GM18526 (cell line): ENCODE data around the gene PSME3IP1.

ENCODE experiments used
- POLR2A ChIP-seq: IDR thresholded peaks from 3 replicates; pipeline ENCODE4 v1.6.1; 2011; ENCODE audit not compliant: insufficient read length; ENCODE audit errors: extremely low read depth

PSME3IP1 gene

DNA sequence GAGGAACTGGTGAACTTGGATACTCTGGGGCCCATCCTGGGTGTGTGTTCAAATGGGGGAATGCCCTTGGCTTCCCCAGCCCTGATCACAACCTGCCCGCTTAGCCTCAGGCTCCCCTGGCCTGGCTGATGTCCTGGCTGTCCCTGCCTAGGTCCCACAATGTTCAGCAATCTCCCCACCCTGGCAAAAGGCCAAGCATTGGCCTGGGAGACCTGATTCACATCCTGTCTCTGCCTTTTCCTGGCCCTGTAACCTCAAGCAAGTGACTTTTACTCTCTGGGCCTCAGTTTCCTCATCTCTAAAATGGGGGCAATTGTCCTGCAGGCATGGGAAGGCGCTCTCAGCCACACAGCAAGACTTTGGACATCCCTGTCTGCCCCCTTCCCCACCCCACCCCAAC lies 79.1 kb downstream of the PSME3IP1 start:
- no peak for TF ChIP-seq POLR2A

- no peak for TF ChIP-seq POLR2A
These were observed 80.7 kb downstream of the PSME3IP1 start for GRCh38 chr16:57105184-57105583.

GRCh38 chr16:57104706-57105105 lies 81.1 kb downstream of the PSME3IP1 start:
- TF ChIP-seq POLR2A, result no peak

DNA sequence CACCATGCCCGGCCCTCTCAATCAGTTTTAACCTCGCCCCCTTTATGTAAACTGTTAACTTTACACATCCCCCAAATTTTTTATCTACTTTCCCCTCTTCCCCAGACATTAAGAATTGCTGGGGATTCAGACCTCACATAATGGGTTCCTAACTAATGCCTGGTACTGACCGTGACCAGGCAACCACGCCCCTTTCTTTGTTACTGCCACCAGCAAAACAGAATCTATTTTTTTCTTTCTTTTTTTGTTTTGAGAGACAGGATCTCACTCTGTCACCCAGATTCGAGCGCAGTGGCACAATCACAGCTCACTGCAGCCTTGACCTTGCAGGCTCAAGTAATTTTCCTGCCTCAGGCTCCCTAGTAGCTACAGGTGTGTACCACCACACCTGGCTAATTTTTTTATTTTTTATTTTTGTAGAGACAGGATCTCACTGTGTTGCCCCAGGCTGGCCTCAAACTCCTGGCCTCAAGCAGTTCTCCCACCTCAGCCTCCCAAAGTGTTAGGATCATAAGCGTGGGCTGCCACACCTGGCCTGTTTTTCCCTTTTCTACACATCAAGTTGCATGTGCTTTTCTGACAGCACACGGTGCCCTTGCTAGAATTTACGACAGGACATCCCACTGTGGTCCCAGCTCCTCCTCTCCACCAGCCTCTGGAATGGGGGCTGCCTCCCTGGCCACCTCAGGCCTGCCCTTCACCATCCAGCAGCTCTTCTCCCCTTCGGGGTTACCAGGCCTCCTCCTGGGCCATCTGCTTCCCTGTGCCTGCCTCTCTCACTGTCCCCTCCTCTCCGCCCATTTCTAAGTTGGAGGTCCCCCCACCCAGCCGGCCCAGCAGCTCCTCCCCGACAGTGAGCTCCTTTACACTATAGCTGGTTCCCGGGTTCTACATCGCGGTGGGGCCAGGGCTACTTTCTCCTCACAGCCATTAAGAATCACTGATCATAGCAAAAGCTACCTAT lies 82.7 kb downstream of the PSME3IP1 start:
- no peak for TF ChIP-seq POLR2A
